ENCODE measurements around the gene LEAP2. TPM values are rescaled to one million over a fixed set of nuclear protein-coding genes. Genes with fewer than 3 reads are reported as not detected.

The LEAP2 gene
- total and polyA plus RNA-seq, 10 of the 15 experiments (the other 5 are each of a cell fraction or from before 2014, with no cell fraction given), result 1.9 to 8.8 (median 2.3) TPM

DNA sequence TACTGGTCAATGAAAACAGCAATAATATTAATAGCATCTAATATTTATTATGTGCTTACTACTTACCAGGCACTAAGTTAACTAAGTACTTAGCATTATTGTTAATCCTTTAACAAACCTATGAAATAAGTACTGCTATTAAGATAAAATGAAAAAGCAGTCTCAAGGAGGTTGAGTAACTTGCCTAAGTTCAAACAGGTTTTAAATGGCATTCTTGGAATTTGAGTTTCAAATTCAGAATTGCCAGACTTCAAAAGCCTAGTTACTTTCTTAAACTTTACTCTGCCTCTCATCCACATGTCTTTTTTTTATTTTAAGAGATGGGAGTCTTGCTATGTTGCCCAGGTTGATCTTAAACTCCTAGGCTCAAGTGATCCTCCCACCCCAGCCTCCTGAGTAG lies 16.0 kb downstream of the LEAP2 start:
- Histone ChIP-seq H3K36me3 (ENCODE audit: control insufficient read depth in 2 of 2, insufficient read depth in 2 of 2, low read length in 1 of 2) (peaks cover 4 to 14% of the 10 kb centered on the region in 2 experiments; a peak in 3 of 4 replicates), H3K9ac (ENCODE audit: control insufficient read depth, insufficient read depth, low read length) (no peak overlapping the region), H3K27me3 (replicated peaks in 1 of 2; ENCODE audit: control insufficient read depth in 2 of 2, insufficient read depth in 2 of 2, low read length in 1 of 2) (no peaks in the 10 kb centered on the region), H3K27ac (ENCODE audit: control insufficient read depth, insufficient read depth) (no peak overlapping the region), H3K79me2 (ENCODE audit: control insufficient read depth, insufficient read depth, low read length) (no peaks in the 10 kb centered on the region), H3K9me3 (replicated peaks; ENCODE audit: control insufficient read depth, insufficient read depth, low read length) (no peaks in the 10 kb centered on the region), H4K20me1 (ENCODE audit: control insufficient read depth, insufficient read depth) (no peaks in the 10 kb centered on the region), H3K4me2 (ENCODE audit: control insufficient read depth, insufficient read depth) (no peak overlapping the region), H3K4me1 (ENCODE audit: control insufficient read depth, insufficient read depth, low read length) (no peaks in the 10 kb centered on the region), H3K4me3 (no peak overlapping the region), H2AFZ (ENCODE audit: control insufficient read depth, low read depth, low read length) (no peak overlapping the region)
- RAD21 ChIA-PET (ENCODE audit: unreplicated experiment), result no interaction called here
- SMC1A ChIA-PET (ENCODE audit: uncharacterized antibody, unreplicated experiment), result no interaction called here
- ATAC-seq (no peak), DNase-seq (ENCODE audit: low read depth, low spot score) (no peak), FAIRE-seq (no peak)
- no TSS peak for BruUV-seq (replicated peaks)
- no peak for TF ChIP-seq ZNF24 (IDR thresholded peaks at IDR 0.05)
- no peak for TF ChIP-seq CUX1 (IDR thresholded peaks at IDR 0.05; ENCODE audit: insufficient replicate concordance, low read depth, low read length)
- TF ChIP-seq NFYB (IDR thresholded peaks at IDR 0.05; ENCODE audit: insufficient read depth, low read depth, low read length), result no peak
- CTCF ChIA-PET, result interaction anchor here (1.2 kb wide), 1 partner anchor 11 kb away, joined by 3 read pairs; no protein-coding TSS in a partner anchor
- intact Hi-C loops (cut with micrococcal nuclease; ENCODE audit: unreplicated experiment) (loop anchor here (10.0 kb wide), 1 partner anchor 275 kb away; no protein-coding TSS in a partner anchor), in situ Hi-C loops (cut with MboI) (no loop called here)
- POLR2A ChIA-PET, result interaction anchor here (0.5 to 0.6 kb wide), 2 partner anchors 8 to 43 kb away, joined by 3 to 4 read pairs; no protein-coding TSS in a partner anchor

Measured in GM12878 (cell line).